SHP77 treated with DMSO at 0.1 percent for 48 hours (cell line): Measurements from ENCODE around the gene ATF2.
"Not testable (repeated sequence)": the region's sequence is repeated elsewhere in the genome, so short reads cannot be mapped to it uniquely, and the experiment has no call there.

Experiments
- DNase-seq: peaks from one replicate; lab custom pipeline; 2025; lab: John Stamatoyannopoulos, UW

Gene ATF2

DNA sequence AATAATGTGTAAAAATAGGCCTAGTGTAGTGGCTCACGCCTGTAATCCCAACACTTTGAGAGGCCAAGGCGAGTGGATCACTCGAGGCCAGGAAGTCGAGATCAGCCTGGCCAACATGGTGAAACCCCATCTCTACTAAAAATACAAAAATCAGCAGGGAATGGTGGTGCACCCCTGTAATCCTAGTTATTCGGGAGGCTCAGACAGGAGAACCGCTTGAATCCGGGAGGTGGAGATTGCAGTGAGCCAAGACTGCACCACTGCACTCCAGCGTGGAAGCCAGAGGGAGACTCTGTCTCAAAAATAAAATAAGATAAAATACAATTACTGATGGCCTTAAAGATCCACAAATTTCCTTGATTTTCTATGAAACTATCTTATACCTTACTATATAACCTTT is 3.8 kb downstream of the ATF2 start:
- DNase-seq = no peak

GRCh38 chr2:175158894-175159293 is 9.1 kb downstream of the ATF2 start:
- no peak for DNase-seq

- DNase-seq = no peak
These were observed 11.5 kb downstream of the ATF2 start for GRCh38 chr2:175156534-175156933.

GRCh38 chr2:175154661-175155082 is 13.3 kb downstream of the ATF2 start:
- DNase-seq = no peak

- no peak for DNase-seq
These were observed 15.8 kb downstream of the ATF2 start for GRCh38 chr2:175152242-175152641.

DNA sequence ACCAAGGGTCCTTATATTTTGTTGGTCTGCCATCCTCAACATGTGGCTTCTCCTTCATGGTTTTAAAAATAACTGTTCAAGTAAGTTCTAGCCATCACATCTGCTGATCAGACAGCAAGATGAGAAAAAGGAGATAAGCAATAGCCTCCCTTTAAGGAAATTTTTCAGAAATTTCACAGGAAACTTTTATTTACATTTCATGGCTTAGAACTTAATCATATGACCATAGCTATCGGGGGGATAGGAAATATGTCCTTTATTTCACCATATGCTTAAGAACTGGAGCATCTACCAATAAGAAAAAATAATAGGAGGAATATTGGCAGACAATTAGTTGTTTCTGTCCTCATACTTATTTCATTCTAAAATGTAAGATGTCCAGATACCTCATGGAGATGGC is 16.2 kb downstream of the ATF2 start:
- no peak for DNase-seq

- no peak for DNase-seq
These were observed 20.8 kb downstream of the ATF2 start for GRCh38 chr2:175147186-175147585.

DNA sequence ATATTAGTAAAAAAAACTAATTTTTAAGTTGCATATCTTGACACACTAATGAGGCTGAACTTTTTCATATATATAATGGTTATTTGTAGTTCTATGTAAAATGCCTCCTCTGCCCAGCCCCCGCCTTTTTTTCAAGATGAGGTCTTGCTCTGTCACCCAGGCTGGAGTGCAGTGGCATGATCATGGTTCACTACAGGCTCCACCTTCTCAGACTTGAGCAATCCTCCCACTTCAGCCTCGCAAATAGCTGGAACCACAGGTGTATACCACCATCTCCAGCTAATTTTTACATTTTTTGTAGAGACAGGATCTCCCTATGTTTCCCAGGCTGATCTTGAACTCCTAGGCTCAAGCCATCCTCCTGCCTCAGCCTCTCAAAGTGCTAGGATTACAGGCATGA is 24.3 kb downstream of the ATF2 start:
- no peak for DNase-seq

GRCh38 chr2:175143191-175143590 is 24.8 kb downstream of the ATF2 start:
- DNase-seq = no peak

GRCh38 chr2:175140332-175140731 is 27.7 kb downstream of the ATF2 start:
- DNase-seq = no peak

DNA sequence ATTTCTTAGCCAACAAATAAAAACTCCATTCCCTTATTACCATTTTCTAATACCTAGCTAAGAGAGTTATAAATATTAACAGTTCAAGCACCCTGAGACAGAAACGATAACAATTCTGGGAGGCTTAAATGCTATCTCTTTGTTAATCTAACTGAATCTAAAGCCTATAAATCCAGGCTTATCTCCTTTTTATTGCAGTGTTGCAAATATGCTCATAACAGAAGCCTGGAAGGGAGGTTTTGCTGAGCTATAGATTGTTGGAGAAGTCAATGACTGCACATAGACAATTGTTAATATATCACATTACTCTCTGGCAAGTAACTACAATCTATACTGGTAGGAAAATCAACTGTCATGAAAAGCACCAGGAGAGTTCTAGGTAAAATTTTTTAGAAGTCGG is 30.2 kb downstream of the ATF2 start:
- no peak for DNase-seq

DNA sequence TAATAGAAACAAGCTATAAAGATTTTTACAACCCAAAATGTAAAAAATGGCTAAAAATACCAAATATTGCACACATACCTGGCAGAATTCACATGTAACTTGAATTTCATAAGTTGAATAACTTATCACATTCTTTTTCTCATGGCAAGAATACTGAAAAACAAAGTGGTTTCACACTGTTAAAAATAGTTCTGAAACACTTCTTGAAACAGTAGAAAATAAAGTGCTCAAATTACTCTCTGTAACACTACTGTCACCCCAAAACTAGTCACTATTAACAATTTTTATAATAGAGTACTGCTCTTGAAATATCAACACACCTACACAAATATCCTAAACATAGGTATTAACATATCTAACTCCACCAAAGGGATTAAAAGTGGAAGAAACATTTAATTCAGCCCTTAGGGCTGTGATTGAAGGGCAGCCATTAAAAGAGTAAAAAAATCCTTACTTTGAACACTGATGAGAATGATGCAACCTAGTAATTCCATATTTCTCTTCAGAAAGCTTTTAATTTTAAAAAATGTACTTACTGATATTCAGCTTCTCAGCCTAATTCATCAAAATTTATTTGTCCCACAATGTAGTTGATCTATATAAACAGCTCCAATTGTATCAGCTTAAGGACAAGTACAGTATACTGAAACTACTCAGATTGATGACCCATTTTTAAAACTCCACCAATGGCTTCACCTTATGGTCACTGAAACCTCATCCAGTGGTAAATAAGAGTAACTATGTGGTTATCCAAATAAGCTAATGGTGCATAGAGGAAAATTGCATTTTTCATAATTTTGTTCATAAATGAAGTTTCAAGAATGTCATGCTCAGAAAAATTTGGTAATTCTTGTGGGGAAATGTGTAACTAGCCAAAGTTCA is 31.4 kb downstream of the ATF2 start:
- no peak for DNase-seq

GRCh38 chr2:175135862-175136261 is 32.1 kb downstream of the ATF2 start:
- DNase-seq = no peak

- DNase-seq = no peak
These were observed 32.8 kb downstream of the ATF2 start for GRCh38 chr2:175135177-175135576.

DNA sequence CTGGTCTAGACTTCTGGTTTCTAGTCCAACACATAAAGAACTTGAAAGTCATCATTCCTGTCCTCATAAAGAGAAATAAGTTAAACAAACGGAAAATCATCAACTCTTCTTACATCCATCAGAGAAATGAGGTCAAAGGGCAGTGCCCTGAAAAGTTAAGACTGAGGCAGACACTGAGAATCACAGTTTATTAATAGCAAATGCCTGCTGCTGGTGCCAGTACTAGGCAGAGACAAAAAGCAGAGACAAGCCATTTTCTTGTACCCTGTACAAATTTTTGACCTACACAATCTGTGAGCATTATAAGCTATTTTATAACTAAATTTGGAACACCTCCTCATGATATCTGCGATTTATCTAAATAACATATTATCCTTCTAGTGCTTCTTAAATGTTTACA is 36.8 kb downstream of the ATF2 start:
- DNase-seq = no peak

DNA sequence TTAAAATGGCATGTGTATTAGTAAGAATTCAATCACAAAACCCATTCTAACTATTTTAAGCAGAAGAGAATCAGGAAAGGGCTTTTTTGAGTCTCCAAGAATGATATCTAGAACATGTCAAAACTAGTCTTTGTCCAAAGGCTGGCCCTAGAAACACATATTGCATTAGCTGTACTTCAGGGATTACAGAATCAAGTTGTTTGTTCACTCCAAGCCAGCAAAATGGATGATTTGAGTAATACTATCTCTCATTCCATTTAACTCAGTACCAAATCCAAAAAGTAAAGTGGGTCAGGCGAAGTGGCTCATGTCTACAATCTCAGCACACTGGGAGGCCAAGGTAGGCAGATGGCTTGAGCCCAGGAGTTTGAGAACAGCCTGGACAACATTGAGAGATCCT is 41.3 kb downstream of the ATF2 start:
- DNase-seq = no peak

- DNase-seq = no peak
These were observed 44.7 kb downstream of the ATF2 start for GRCh38 chr2:175123254-175123653.

- DNase-seq = no peak
These were observed 56.8 kb downstream of the ATF2 start for GRCh38 chr2:175111200-175111657.

DNA sequence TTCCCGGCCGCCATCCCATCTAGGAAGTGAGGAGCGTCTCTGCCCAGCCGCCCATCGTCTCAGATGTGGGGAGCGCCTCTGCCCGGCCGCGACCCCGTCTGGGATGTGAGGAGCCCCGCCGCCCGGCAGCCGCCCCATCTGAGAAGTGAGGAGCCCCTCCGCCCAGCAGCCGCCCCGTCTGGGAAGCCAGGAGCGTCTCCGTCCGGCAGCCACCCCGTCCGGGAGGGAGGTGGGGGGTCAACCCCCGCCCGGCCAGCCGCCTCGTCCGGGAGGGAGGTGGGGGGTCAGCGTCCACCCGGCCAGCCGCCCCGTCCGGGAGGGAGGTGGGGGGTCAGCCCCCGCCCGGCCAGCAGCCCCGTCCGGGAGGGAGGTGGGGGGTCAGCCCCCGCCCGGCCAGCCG is 59.9 kb downstream of the ATF2 start:
- DNase-seq = not testable (repeated sequence)

DNA sequence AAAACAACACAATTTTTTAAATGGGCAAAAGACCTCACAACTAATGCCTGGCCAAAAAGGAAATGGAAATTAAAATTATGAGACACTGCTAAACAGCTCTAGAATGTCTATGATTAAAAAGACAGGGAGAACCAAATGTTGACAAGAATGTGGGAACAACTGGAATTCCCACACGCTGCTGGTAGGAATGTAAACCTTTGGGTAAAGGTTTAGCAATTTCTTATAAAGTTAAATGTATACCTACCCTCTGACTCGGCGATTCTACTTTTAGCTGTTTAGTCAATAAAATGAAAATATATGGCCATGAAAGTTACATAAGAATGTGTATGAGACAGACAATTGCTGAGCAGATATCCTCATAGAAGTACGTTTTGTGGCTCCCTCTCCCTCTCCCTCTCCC is 60.9 kb downstream of the ATF2 start:
- DNase-seq = no peak

DNA sequence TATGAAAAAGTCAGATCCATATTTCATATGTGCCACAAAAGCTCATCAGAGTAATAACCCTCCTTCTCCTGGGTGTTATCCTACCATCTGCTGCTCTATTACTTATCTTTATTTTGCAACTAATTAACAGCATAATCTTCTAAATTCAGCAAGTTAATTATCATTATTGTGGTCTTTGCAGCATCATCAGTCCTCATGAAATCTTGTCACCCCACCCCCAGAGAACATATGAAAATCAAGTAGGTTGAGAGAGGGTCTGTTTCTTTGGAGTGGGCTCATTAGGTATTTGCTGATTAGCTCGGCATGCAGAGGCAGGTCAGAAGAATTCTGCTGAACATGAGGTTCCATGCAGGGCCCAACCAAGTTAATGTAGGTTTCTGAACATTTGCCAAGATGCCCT is 64.8 kb downstream of the ATF2 start:
- no peak for DNase-seq

GRCh38 chr2:175101514-175101913 is 66.5 kb downstream of the ATF2 start:
- no peak for DNase-seq

DNA sequence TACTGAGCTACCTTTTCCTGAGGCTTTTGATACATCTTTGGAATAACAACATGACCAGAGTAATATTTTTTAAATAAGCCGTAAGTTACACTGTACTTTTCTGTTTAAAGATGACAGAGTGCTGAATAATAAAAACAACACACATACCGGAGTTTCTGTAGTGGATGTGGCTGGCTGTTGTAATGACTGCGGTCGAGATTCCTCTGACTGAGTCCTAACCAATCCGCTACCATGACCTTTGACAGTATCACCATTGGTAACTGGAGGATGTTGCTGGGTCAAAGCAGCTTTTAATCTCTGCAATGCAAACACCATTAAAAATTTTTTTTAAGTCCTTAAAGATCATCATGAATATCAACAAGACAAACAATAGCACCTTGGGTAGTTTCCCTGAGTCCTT is 70.7 kb downstream of the ATF2 start:
- no peak for DNase-seq

- DNase-seq = not testable (repeated sequence)
These were observed 83.9 kb downstream of the ATF2 start for GRCh38 chr2:175084117-175084516.
